GM13977 (cell line): ENCODE measurements around the gene KRT86.

Source experiments
- DNase-seq: peaks from one replicate; pipeline ENCODE4 v3.0.0; 2012; ENCODE audit warnings: low spot score
- CTCF ChIP-seq: IDR thresholded peaks from 2 replicates; pipeline ENCODE4 v1.5.1; 2012; ENCODE audit warnings: mild to moderate bottlenecking, control low read depth; ENCODE audit not compliant: insufficient read depth; ENCODE audit errors: extremely low read depth, missing control alignments
- in situ Hi-C: fragments of 300-500 bp; cut with MboI; formaldehyde crosslinking; loops from one replicate; pipeline ENCODE4 v1.12.0; 2022; ENCODE audit warnings: low sequenced_read_pairs, low pct_unique_long_range_greater_than_20kb, mixed read lengths, inconsistent platforms; ENCODE audit not compliant: unreplicated experiment

Gene KRT86

GRCh38 chr12:52323001-52323400 lies 48.6 kb downstream of the KRT86 start:
- no peak for TF ChIP-seq CTCF
- in situ Hi-C loops: no loop called here
- DNase-seq: no peak

- in situ Hi-C loops: no loop called here
- DNase-seq: no peak
- no peak for TF ChIP-seq CTCF
These were observed 49.1 kb downstream of the KRT86 start for GRCh38 chr12:52323416-52324152.

GRCh38 chr12:52324153-52324444 lies 49.7 kb downstream of the KRT86 start:
- no peak for TF ChIP-seq CTCF
- in situ Hi-C loops: no loop called here

GRCh38 chr12:52327052-52327829 lies 52.8 kb downstream of the KRT86 start:
- peak; percentile 72 for TF ChIP-seq CTCF
- in situ Hi-C loops: no loop called here
- peak; percentile 85 for DNase-seq

More at GRCh38 chr12:52324153-52324444, 49.7 kb downstream of the KRT86 start:
- DNase-seq: no peak

GRCh38 chr12:52327830-52328500 lies 53.5 kb downstream of the KRT86 start:
- DNase-seq: no peak

GRCh38 chr12:52331039-52331438 lies 56.6 kb downstream of the KRT86 start:
- no peak for TF ChIP-seq CTCF
- in situ Hi-C loops: no loop called here
- no peak for DNase-seq

More at GRCh38 chr12:52327830-52328500, 53.5 kb downstream of the KRT86 start:
- no peak for TF ChIP-seq CTCF
- in situ Hi-C loops: no loop called here
